Gastrocnemius medialis (tissue), 4 donors: ENCODE measurements around the gene XYLT2. TPM values are rescaled to one million over a fixed set of nuclear protein-coding genes. Genes with fewer than 3 reads are reported as not detected.

Source experiments
- ATAC-seq, 2 donors: fragments of 150-250 bp; one replicate each; pipeline ENCODE4 v1.9.1; 2016
- DNase-seq, 2 donors: peaks; one replicate each; pipeline ENCODE4 v3.0.0-alpha.2; 2019
- H3K27ac ChIP-seq, 4 donors: fragments of 200-600 bp; sonication (generic); 1 replicate in 1 of 4; 2 replicates in 3 of 4; pipeline ENCODE4 v1.5.1; 2016 to 2018; ENCODE audit warnings: mild to moderate bottlenecking in 2 of 4, moderate library complexity in 1 of 4
- H3K27me3 ChIP-seq, 3 donors: fragments of 200-600 bp; sonication (generic) in 2 of 3; 1 replicate in 1 of 3; 2 replicates in 2 of 3; pipeline versions ENCODE4 v1.5.1 to v1.6.0; 2016 to 2019; ENCODE audit warnings: mild to moderate bottlenecking in 1 of 3, moderate library complexity in 1 of 3
- H3K36me3 ChIP-seq, 2 donors: fragments of 200-600 bp; sonication (generic) in 1 of 2; one replicate each; pipeline ENCODE4 v1.5.1; 2017 to 2018
- H3K4me1 ChIP-seq, 2 donors: fragments of 200-600 bp; sonication (generic) in 1 of 2; one replicate each; pipeline ENCODE4 v1.5.1; 2016 to 2017; ENCODE audit warnings: mild to moderate bottlenecking in 2 of 2
- H3K4me3 ChIP-seq, 4 donors: fragments of 200-600 bp; sonication (generic) in 3 of 4; 1 replicate in 1 of 4; 2 replicates in 3 of 4; pipeline ENCODE4 v1.5.1; 2016 to 2019; ENCODE audit warnings: mild to moderate bottlenecking in 2 of 4
- H3K9me3 ChIP-seq, 3 donors: fragments of 200-600 bp; sonication (generic) in 2 of 3; 1 replicate in 1 of 3; 2 replicates in 2 of 3; pipeline ENCODE4 v1.5.1; 2016 to 2019
- POLR2A ChIP-seq, 2 donors: fragments of 450-650 bp; IDR thresholded peaks; one replicate each; pipeline ENCODE4 v1.6.1; 2017; ENCODE audit warnings: antibody characterized with exemption in 2 of 2, mild to moderate bottlenecking in 2 of 2, moderate library complexity in 2 of 2
- in situ Hi-C, 4 donors: fragments of 200-750 bp; cut with MboI; loops; one replicate each; pipeline versions ENCODE4 v1.15.0 to v1.8.0; 2017; ENCODE audit warnings: low sequenced_read_pairs in 4 of 4
- intact Hi-C: fragments of 100-400 bp; cut with DNase I; formaldehyde crosslinking; loops from one replicate; pipeline ENCODE4 v1.15.1; 2023; ENCODE audit warnings: low total_unique reads
- total RNA-seq, 4 donors: library from RNA; depleted of rRNA; stranded (reverse); fragments of >200 nt; gene quantifications; one replicate each; pipeline versions ENCODE4 v1.1.0 to v1.2.3, GENCODE V29; 2016
- TF ChIP-seq, protein P1 (sequence below), 5 experiments: fragments of 450-650 bp in 3 of 5; fragments of 200-600 bp in 2 of 5; sonication (generic) in 2 of 5; IDR thresholded peaks in 4 of 5; conservative IDR thresholded peaks in 1 of 5; 1 replicate in 4 of 5; 2 replicates in 1 of 5; pipeline ENCODE4 v1.5.1; 2016 to 2019; ENCODE audit warnings: antibody characterized with exemption in 5 of 5, mild to moderate bottlenecking in 3 of 5, moderate library complexity in 3 of 5

Gene XYLT2
- total RNA-seq, 4 donors from 2014 or later: 7.9 to 12.6 (median 9.8) TPM

DNA sequence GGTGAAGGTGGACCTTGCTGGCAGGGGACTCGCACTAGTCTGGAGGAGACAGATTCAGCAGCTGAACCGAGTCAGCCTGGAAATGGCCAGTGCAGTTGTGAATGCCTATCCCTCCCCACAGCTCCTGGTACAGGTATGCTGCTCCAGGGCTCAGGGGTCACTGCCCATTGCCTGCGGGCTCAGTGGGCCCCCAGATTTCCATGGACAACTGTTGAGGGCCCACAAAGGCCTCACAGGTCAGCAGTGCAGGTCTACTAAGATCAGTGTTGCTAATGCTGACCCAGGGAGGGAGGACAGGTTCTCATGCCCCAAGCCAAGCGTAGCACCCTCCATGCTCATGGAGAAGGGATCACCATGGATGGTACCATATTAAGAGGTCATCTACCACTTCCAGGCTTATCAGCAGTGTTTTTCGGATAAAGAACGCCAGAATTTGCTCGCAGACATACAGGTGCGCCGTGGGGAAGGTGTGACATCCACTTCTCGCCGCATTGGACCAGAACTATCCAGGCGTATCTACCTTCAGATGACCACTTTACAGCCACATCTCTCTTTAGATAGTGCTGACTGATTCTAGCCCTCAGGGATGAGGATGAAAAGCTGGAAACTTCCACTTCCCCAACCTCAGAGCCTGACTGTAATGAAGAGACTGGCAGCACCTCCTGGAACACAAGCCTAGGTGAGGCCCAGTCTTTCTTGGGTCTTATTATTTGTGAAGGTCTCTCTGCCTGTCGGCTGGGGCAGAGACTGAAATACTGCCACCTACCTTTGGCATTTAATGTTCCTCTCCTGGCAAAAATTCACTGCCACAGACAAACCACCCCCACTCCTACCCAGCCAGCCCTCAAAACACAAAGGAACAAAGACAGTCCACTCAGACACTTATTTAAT, 34.7 kb downstream of the XYLT2 start:
- H3K4me3 ChIP-seq: no peak overlapping the region
- peaks cover 12 to 22% of the 10 kb centered on the region in 2 donors for H3K4me1 ChIP-seq
- DNase-seq (no peak), ATAC-seq (no peak)
- peak overlapping the region in 1 of 4 donors; percentile 18 for H3K27ac ChIP-seq
- intact Hi-C loops: no loop called here
- no peaks in the 10 kb centered on the region for H3K27me3 ChIP-seq
- in situ Hi-C loops: loop anchor here in 1 of 4 donors (25.0 kb wide), 1 partner anchor 107 kb away; the partner anchor contains the start of gene RSAD1
- H3K9me3 ChIP-seq: no peaks in the 10 kb centered on the region
- TF ChIP-seq POLR2A (IDR thresholded peaks at IDR 0.05): no peak
- TF ChIP-seq, protein P1, sequence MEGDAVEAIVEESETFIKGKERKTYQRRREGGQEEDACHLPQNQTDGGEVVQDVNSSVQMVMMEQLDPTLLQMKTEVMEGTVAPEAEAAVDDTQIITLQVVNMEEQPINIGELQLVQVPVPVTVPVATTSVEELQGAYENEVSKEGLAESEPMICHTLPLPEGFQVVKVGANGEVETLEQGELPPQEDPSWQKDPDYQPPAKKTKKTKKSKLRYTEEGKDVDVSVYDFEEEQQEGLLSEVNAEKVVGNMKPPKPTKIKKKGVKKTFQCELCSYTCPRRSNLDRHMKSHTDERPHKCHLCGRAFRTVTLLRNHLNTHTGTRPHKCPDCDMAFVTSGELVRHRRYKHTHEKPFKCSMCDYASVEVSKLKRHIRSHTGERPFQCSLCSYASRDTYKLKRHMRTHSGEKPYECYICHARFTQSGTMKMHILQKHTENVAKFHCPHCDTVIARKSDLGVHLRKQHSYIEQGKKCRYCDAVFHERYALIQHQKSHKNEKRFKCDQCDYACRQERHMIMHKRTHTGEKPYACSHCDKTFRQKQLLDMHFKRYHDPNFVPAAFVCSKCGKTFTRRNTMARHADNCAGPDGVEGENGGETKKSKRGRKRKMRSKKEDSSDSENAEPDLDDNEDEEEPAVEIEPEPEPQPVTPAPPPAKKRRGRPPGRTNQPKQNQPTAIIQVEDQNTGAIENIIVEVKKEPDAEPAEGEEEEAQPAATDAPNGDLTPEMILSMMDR (IDR thresholded peaks at IDR 0.05 in 4 of 5, conservative IDR thresholded peaks at IDR 0.05 in 1 of 5): no peak
- H3K36me3 ChIP-seq: peaks cover 3 to 46% of the 10 kb centered on the region in 2 donors

DNA sequence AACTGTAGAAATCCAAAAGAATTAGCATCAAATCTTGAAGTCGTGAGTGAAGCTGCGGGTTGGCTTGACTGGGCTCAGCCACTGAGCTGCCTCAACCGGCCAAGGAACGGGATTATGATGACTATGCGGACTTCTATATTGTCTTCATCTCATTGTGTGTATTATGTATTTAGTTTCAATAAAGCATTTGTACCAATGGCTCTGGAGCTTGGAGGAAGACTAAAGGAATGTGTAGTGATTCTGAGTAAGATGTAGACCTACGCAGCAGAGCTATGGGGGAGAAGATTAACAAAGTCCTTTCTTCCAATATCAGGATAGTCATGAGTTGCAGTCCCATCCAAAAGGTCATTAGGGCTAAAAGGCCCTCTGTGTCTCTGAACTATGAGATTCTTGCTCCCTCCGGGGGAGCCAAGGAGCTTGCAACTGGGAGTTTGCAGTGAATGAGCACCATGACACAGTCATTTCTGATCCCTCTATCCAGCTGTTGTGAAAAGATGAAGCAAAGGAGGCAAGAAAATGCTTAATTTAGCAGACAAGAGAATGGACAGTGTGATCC, 35.4 kb downstream of the XYLT2 start:
- peaks cover 3 to 53% of the 10 kb centered on the region in 2 donors for H3K36me3 ChIP-seq

DNA sequence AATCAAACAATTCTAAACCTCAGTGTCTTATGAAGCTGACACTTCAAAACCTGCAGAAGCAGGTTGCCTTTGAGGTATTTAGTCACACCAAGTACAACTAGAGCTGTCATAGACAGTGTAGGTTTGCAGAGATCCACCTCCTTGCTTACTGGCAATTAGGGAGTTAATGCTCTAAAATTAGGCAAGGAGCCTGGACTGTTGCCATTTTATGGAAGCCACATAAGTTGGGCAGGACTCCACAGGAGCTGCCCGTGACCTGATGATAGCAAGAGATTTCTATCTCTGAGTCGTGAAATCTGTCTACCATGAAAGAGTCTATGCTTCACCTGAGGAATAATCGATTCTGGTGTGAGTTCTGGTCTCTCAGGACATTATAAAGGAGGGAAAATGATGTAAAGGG, 36.0 kb downstream of the XYLT2 start:
- no peak overlapping the region for H3K4me3 ChIP-seq
- DNase-seq (no peak), ATAC-seq (no peak)
- H3K27me3 ChIP-seq: no peaks in the 10 kb centered on the region
- intact Hi-C loops: no loop called here
- TF ChIP-seq, protein P1 (IDR thresholded peaks at IDR 0.05 in 4 of 5, conservative IDR thresholded peaks at IDR 0.05 in 1 of 5): no peak
- no peak for TF ChIP-seq POLR2A (IDR thresholded peaks at IDR 0.05)
- in situ Hi-C loops: loop anchor here in 1 of 4 donors (25.0 kb wide), 1 partner anchor 105 kb away; the partner anchor contains the start of gene RSAD1
- H3K36me3 ChIP-seq: peaks cover 3 to 59% of the 10 kb centered on the region in 2 donors
- peaks cover 12 to 22% of the 10 kb centered on the region in 2 donors for H3K4me1 ChIP-seq
- H3K27ac ChIP-seq: no peak overlapping the region
- no peaks in the 10 kb centered on the region for H3K9me3 ChIP-seq

More for the DNA sequence above, 35.4 kb downstream of the XYLT2 start:
- ATAC-seq (no peak), DNase-seq (no peak)
- Histone ChIP-seq H3K9me3 (no peaks in the 10 kb centered on the region), H3K27me3 (no peaks in the 10 kb centered on the region), H3K4me3 (no peak overlapping the region), H3K27ac (no peak overlapping the region), H3K4me1 (peaks cover 12 to 22% of the 10 kb centered on the region in 2 donors)
- intact Hi-C loops (no loop called here), in situ Hi-C loops (loop anchor here in 1 of 4 donors (25.0 kb wide), 1 partner anchor 106 kb away; the partner anchor contains the start of gene RSAD1)
- TF ChIP-seq POLR2A (IDR thresholded peaks at IDR 0.05): no peak
- TF ChIP-seq, protein P1 (IDR thresholded peaks at IDR 0.05 in 4 of 5, conservative IDR thresholded peaks at IDR 0.05 in 1 of 5): no peak

DNA sequence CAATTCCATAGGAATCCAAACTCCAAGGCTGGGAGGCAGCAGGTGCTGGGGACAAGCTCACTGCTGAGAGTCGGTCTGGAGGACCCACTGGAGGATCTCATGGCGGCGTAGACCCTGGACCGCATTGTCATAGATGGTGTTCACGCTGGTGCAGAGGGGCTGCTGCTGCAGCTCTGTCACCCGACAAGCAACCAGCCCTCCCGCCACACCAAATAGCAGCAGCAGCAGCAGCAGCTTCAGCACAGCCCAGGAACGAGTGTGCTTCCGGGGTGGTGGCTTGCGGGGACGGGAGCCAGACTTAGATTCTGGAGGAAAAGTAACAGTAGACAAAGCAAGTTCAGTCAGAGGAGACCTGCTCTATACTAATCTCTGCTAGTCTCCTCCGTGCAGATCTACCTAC, 37.0 kb downstream of the XYLT2 start:
- Histone ChIP-seq H3K36me3 (peaks cover 3 to 69% of the 10 kb centered on the region in 2 donors), H3K4me3 (no peak overlapping the region), H3K9me3 (no peaks in the 10 kb centered on the region), H3K27ac (no peak overlapping the region), H3K4me1 (peaks cover 12 to 22% of the 10 kb centered on the region in 2 donors), H3K27me3 (no peaks in the 10 kb centered on the region)
- TF ChIP-seq POLR2A (IDR thresholded peaks at IDR 0.05): no peak
- TF ChIP-seq, protein P1 (IDR thresholded peaks at IDR 0.05 in 4 of 5, conservative IDR thresholded peaks at IDR 0.05 in 1 of 5): no peak
- ATAC-seq (no peak), DNase-seq (no peak)
- intact Hi-C loops: no loop called here
- in situ Hi-C loops: loop anchor here in 1 of 4 donors (25.0 kb wide), 1 partner anchor 104 kb away; the partner anchor contains the start of gene RSAD1
